Ishikawa (cell line): ENCODE results near the gene ATP1B1.

Experiments used
- CEBPB ChIP-seq: IDR thresholded peaks from 2 replicates; pipeline ENCODE4 v1.6.1; 2012
- CREB1 ChIP-seq: IDR thresholded peaks from 2 replicates; pipeline ENCODE4 v1.6.1; 2012; ENCODE audit warnings: low read depth
- EGR1 ChIP-seq: IDR thresholded peaks from 2 replicates; pipeline ENCODE4 v1.6.1; 2012
- EP300 ChIP-seq: IDR thresholded peaks from 2 replicates; pipeline ENCODE4 v1.6.1; 2012; ENCODE audit warnings: borderline replicate concordance
- FOXM1 ChIP-seq: IDR thresholded peaks from 2 replicates; pipeline ENCODE4 v1.6.1; 2012; ENCODE audit warnings: low read depth, borderline replicate concordance
- NFIC ChIP-seq: IDR thresholded peaks from 2 replicates; pipeline ENCODE4 v1.6.1; 2012
- RAD21 ChIP-seq: IDR thresholded peaks from 2 replicates; pipeline ENCODE4 v1.6.1; 2012; ENCODE audit warnings: low read depth
- TAF1 ChIP-seq: IDR thresholded peaks from 2 replicates; pipeline ENCODE4 v1.6.1; 2012; ENCODE audit warnings: low read depth, mild to moderate bottlenecking
- TCF12 ChIP-seq: IDR thresholded peaks from 2 replicates; pipeline ENCODE4 v1.6.1; 2012; ENCODE audit warnings: low read depth
- TEAD4 ChIP-seq: IDR thresholded peaks from 2 replicates; pipeline ENCODE4 v1.6.1; 2012
- YY1 ChIP-seq: IDR thresholded peaks from 2 replicates; pipeline ENCODE4 v1.6.1; 2012; ENCODE audit warnings: low read depth
- ZBTB7A ChIP-seq: IDR thresholded peaks from 2 replicates; pipeline ENCODE4 v1.6.1; 2012; ENCODE audit warnings: low read depth
- TF ChIP-seq, protein P1 (sequence below): IDR thresholded peaks from 2 replicates; pipeline ENCODE4 v1.6.1; 2012
- TF ChIP-seq, protein P2 (sequence below): IDR thresholded peaks from 2 replicates; pipeline ENCODE4 v1.6.1; 2012
- TF ChIP-seq, protein P3 (sequence below): IDR thresholded peaks from 2 replicates; pipeline ENCODE4 v1.6.1; 2012; ENCODE audit warnings: low read depth, mild to moderate bottlenecking

ATP1B1 gene

DNA sequence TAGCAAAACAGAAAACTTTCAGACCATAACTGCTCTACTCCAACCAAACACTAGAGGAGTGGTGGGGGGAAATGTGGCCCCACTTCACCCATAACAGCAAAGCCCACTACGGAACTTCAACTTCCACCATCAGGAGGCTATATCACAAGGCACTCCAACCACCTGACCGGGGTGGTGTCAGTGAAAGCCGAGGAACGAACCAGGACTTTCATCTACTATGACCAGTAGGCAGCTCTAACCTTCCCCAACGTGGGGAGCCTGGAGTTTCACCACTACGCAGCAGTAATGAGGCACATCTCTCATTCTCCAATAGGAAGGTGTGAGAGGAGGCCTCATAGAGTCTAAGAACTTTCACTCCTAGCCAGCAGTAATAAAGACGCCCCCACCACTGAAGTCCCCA is 42.4 kb upstream of the ATP1B1 start:
- TF ChIP-seq TEAD4 (no peak), ZBTB7A (no peak), EGR1 (no peak), EP300 (no peak), TCF12 (no peak), RAD21 (no peak), FOXM1 (no peak), TAF1 (no peak)
- TF ChIP-seq, protein P1, sequence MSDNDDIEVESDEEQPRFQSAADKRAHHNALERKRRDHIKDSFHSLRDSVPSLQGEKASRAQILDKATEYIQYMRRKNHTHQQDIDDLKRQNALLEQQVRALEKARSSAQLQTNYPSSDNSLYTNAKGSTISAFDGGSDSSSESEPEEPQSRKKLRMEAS: no peak
- TF ChIP-seq, protein P2, sequence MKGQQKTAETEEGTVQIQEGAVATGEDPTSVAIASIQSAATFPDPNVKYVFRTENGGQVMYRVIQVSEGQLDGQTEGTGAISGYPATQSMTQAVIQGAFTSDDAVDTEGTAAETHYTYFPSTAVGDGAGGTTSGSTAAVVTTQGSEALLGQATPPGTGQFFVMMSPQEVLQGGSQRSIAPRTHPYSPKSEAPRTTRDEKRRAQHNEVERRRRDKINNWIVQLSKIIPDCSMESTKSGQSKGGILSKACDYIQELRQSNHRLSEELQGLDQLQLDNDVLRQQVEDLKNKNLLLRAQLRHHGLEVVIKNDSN: no peak
- TF ChIP-seq, protein P3, sequence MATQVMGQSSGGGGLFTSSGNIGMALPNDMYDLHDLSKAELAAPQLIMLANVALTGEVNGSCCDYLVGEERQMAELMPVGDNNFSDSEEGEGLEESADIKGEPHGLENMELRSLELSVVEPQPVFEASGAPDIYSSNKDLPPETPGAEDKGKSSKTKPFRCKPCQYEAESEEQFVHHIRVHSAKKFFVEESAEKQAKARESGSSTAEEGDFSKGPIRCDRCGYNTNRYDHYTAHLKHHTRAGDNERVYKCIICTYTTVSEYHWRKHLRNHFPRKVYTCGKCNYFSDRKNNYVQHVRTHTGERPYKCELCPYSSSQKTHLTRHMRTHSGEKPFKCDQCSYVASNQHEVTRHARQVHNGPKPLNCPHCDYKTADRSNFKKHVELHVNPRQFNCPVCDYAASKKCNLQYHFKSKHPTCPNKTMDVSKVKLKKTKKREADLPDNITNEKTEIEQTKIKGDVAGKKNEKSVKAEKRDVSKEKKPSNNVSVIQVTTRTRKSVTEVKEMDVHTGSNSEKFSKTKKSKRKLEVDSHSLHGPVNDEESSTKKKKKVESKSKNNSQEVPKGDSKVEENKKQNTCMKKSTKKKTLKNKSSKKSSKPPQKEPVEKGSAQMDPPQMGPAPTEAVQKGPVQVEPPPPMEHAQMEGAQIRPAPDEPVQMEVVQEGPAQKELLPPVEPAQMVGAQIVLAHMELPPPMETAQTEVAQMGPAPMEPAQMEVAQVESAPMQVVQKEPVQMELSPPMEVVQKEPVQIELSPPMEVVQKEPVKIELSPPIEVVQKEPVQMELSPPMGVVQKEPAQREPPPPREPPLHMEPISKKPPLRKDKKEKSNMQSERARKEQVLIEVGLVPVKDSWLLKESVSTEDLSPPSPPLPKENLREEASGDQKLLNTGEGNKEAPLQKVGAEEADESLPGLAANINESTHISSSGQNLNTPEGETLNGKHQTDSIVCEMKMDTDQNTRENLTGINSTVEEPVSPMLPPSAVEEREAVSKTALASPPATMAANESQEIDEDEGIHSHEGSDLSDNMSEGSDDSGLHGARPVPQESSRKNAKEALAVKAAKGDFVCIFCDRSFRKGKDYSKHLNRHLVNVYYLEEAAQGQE: no peak

DNA sequence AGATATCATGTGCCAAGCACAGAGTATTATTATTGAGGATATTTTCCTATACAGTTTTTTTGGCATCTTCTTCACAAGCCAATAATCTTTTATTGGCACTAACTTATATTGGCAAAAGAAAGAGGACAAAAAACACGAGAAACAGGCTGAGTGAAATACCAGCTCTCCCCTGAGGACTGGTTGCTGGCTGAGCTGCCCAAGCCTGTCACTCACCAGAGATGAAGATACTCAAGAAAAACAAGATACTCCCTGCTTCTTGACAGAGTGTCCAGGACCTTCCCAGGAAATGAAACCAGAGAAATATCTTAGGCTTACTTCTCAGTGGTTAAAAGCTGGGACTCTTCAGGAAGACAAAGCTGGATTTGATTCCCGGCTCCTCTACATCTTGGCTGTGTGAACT is 35.9 kb upstream of the ATP1B1 start:
- TF ChIP-seq, protein P1: no peak
- TF ChIP-seq RAD21 (no peak), CEBPB (no peak), TAF1 (no peak)

DNA sequence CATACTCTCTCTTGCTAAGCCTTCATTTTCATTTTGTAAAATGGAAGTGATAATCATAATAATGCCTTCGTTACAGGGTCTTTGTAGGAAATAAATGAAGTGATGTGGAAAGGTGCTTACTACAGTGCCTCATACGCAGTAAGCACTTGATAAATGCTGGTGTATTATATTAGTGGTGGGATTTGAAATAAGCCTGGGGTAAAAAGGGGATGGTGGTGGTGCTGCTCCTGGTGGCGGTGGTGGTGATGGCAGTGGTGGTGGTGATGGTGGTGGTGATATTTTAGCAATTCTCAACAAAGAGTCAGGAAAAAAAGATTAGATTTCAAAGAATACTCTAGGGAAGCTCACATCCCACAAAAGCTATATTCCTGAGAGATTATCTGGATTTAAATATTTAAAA is 35.5 kb upstream of the ATP1B1 start:
- TF ChIP-seq, protein P1: no peak
- TF ChIP-seq, protein P3: no peak
- no peak for TF ChIP-seq CEBPB
- TF ChIP-seq, protein P2: no peak
- no peak for TF ChIP-seq EP300
- TF ChIP-seq TCF12: no peak
- TF ChIP-seq TEAD4: no peak
- no peak for TF ChIP-seq NFIC
- TF ChIP-seq FOXM1: no peak
- TF ChIP-seq YY1: no peak
- TF ChIP-seq RAD21: no peak

DNA sequence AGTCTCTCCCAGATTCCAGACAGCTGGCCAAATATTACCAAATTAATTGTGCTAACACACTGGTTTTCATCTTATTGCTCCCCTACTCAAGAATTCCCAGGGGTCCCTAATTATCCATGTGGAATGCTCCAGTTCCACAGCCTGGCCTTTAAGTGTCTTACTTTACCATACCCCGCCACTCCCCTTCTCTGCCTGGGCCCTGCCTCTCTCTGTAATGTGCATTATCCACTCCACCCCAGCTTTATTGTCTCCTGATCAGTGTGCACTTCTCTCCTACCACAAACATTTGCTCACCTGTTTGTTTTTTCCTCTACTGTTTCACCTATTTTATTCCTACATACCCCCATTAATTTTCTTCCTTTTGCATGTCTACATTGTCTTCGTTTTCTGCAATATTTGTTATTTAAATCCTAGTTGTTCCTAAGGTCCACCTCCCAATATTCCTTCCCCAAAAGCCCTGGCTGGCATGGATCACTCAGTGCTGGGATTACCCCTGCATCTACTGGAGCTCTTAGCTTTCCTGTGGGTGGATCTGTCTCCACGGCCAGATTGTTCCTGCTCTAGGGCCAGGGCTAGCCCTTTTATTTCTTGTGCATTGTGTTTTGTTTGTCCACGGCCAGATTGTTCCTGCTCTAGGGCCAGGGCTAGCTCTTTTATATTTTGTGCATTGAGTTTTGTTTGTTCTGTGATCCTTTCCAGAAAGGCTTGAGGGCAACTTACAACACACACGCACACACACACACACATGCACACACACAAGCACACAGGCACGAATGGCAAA is 33.4 kb upstream of the ATP1B1 start:
- TF ChIP-seq ZBTB7A: no peak
- TF ChIP-seq YY1: no peak

DNA sequence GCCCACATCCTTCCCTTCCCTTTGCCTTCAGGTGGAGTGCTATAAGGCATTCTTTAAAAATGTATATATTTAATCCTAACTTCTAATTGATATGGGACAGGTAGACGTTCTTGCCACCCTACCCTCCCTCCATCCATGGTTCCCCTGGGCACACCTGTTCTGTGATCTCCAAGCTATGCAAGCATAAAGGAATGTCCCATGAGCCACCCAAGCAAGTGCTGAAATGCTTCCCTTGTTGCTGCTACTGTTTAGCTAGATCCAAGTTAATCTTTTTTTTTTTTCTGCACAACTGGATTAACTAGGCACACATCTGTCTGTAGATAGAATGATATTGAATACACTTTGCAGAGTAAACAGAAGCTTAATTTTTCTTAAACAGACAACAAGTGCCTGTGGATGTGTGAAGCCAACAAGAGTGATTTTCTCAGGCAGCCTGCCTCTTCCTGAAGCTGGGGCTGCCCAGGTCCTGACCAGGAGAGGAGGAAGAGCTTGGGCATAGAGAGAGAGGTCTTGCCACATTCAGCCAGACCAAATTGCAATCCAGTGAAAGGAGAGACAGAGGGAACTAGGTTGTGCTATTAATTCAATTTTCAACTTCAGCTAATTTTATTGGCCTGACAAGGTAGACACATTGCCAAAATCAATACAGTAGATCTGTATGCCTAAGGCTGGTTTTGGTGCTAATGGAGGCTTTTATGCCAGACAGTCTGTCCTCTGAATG is 28.2 kb upstream of the ATP1B1 start:
- TF ChIP-seq YY1 (no peak), TCF12 (no peak), EP300 (no peak), CREB1 (no peak), TEAD4 (no peak)
- TF ChIP-seq, protein P2: no peak

DNA sequence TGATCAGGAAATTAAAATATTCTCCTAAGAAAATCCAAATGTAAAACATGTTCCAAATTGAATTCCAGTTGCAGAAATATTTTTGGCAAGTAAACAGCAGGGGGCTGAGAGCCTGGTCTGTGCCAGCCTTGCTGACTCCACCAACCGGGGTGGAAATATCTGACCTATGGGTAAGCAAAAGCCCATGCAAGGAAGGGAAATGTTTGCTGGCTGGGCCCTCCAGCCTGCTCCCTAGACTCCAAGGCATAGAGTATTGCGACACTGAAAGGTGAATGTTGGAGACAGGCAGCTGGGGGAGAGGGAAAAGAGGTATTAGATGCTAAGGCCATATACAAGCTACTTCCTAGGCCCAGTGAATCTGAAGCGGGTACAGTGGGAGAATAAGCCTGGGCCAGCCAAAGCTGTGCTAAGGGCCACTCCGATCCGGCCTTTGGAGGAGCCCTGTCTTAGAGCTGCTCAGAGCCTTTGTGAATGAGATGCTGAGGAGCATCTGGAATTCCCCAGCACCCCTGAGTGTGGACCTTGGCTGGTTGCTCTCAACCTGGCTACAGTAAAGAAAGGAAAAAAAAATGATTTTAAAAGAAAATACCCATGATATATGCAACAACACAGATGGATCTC is 24.9 kb upstream of the ATP1B1 start:
- TF ChIP-seq CEBPB (0 out of 2 replicates have a peak, but pooled peaks have one; percentile 14), EGR1 (no peak), TCF12 (no peak), TEAD4 (no peak), RAD21 (no peak), ZBTB7A (no peak), EP300 (no peak), YY1 (no peak)
